HPDE6-E6E7 (cell line): ENCODE measurements around the gene C1orf116.

Experiments used
- DNase-seq: peaks from one replicate; pipeline ENCODE4 v3.0.0; 2011; ENCODE audit warnings: missing footprints; ENCODE audit errors: extremely low spot score

Gene C1orf116

GRCh38 chr1:206998816-206999215, 33.7 kb downstream of the C1orf116 start:
- DNase-seq = no peak

- no peak for DNase-seq
Observed at GRCh38 chr1:206992790-206993189, 39.8 kb downstream of the C1orf116 start.

- DNase-seq = no peak
Observed at GRCh38 chr1:206987873-206988272, 44.7 kb downstream of the C1orf116 start.

GRCh38 chr1:206986885-206987284, 45.7 kb downstream of the C1orf116 start:
- no peak for DNase-seq

- no peak for DNase-seq
Observed at GRCh38 chr1:206986402-206986801, 46.2 kb downstream of the C1orf116 start.

GRCh38 chr1:206985162-206985749, 47.3 kb downstream of the C1orf116 start:
- DNase-seq = no peak

GRCh38 chr1:206982216-206982615, 50.3 kb downstream of the C1orf116 start:
- peak; percentile 65 for DNase-seq

GRCh38 chr1:206979379-206980043, 53.0 kb downstream of the C1orf116 start:
- peak; percentile 40 for DNase-seq

GRCh38 chr1:206978259-206978658, 54.3 kb downstream of the C1orf116 start:
- DNase-seq = no peak

- no peak for DNase-seq
Observed at GRCh38 chr1:206975306-206975705, 57.2 kb downstream of the C1orf116 start.

- no peak for DNase-seq
Observed at GRCh38 chr1:206974140-206974539, 58.4 kb downstream of the C1orf116 start.

GRCh38 chr1:206972728-206973127, 59.8 kb downstream of the C1orf116 start:
- no peak for DNase-seq

- no peak for DNase-seq
Observed at GRCh38 chr1:206971029-206971655, 61.4 kb downstream of the C1orf116 start.

- DNase-seq = no peak
Observed at GRCh38 chr1:206970446-206970845, 62.1 kb downstream of the C1orf116 start, which contains the start of gene FCAMR. Gene FCAMR (minus strand): TSS chr1:206970460. CDS start chr1:206970125, 335 bp downstream.

- DNase-seq = no peak
Observed at GRCh38 chr1:206969090-206969489, 63.5 kb downstream of the C1orf116 start.
